Body of pancreas (tissue), 4 donors: Measurements from ENCODE around the gene PADI6. TPM values are rescaled to one million over a fixed set of nuclear protein-coding genes. Genes with fewer than 3 reads are reported as not detected.

ENCODE experiments used
- ATAC-seq: fragments of 150-250 bp; one replicate; pipeline ENCODE4 v1.9.1; 2016
- DNase-seq, 4 donors: peaks; one replicate each; pipeline ENCODE4 v3.0.0-alpha.2; 2019
- H3K27ac ChIP-seq, 4 donors: fragments of 200-600 bp; sonication (generic); 1 replicate in 3 of 4; 2 replicates in 1 of 4; pipeline versions ENCODE4 v1.5.1 to v1.6.1; 2016 to 2019; ENCODE audit warnings: mild to moderate bottlenecking in 1 of 4, mixed read lengths in 1 of 4, moderate library complexity in 1 of 4
- H3K27me3 ChIP-seq, 2 donors: fragments of 200-600 bp; sonication (generic); one replicate each; pipeline ENCODE4 v1.6.0; 2016; ENCODE audit warnings: mild to moderate bottlenecking in 1 of 2
- H3K36me3 ChIP-seq, 2 donors: fragments of 200-600 bp; sonication (generic); replicated peaks in 1 of 2; 2 replicates each; pipeline ENCODE4 v1.5.1; 2016; ENCODE audit warnings: low read depth in 2 of 2; ENCODE audit not compliant: insufficient read depth in 1 of 2
- H3K4me1 ChIP-seq: fragments of 200-600 bp; sonication (generic); one replicate; pipeline ENCODE4 v1.6.0; 2016
- H3K4me3 ChIP-seq, 2 donors: fragments of 200-600 bp; sonication (generic); 1 replicate in 1 of 2; 2 replicates in 1 of 2; pipeline ENCODE4 v1.5.1; 2016 to 2019
- H3K9me3 ChIP-seq, 3 donors: fragments of 200-600 bp; sonication (generic); 1 replicate in 2 of 3; 2 replicates in 1 of 3; pipeline ENCODE4 v1.5.1; 2016
- POLR2A ChIP-seq, 3 donors: fragments of 450-650 bp; IDR thresholded peaks; one replicate each; pipeline ENCODE4 v1.6.1; 2016; ENCODE audit warnings: antibody characterized with exemption in 3 of 3, mild to moderate bottlenecking in 2 of 3
- WGBS, 2 donors: methylation state at CpG; one replicate each; pipeline ENCODE4 v1.1.5; 2017; 5-methylcytosine and 5-hydroxymethylcytosine counted together
- intact Hi-C: fragments of 100-400 bp; cut with DNase I; formaldehyde crosslinking; loops from one replicate; pipeline ENCODE4 v1.15.1; 2023
- total RNA-seq, 2 donors: library from RNA; depleted of rRNA; stranded (reverse); fragments of >200 nt; gene quantifications; one replicate each; pipeline ENCODE4 v1.1.0, GENCODE V29; 2016
- TF ChIP-seq, protein P1 (sequence below), 7 experiments: fragments of 450-650 bp in 4 of 7; fragments of 200-600 bp in 3 of 7; sonication (generic) in 3 of 7; IDR thresholded peaks; one replicate each; pipeline ENCODE4 v1.5.1; 2016 to 2019; ENCODE audit warnings: antibody characterized with exemption in 7 of 7

PADI6 gene
- total RNA-seq, 2 donors from 2014 or later: not detected

DNA sequence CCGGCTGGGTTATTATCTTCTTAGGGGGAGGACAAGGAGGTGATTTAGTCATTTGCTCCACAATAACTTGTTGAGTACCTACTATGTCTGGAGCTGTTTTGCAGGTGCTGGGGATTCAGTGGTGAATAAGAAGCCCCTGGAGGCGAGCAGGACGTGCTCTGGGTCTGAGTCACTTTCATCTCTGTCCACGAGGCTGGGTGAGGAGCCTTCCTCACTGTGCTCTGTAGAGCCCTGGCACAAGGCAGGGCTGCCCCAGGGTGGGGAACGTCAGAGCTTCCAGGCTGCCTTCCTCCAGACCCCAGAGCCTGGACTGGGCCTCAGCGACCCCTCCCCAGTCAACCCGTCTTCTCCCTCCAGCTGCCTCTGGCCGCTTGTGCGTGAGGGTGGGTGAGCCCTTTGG is 2.5 kb upstream of the PADI6 start:
- Histone ChIP-seq H3K9me3 (no peaks in the 10 kb centered on the region), H3K27me3 (no peaks in the 10 kb centered on the region), H3K36me3 (no peaks in the 10 kb centered on the region), H3K27ac (no peak overlapping the region), H3K4me3 (no peak overlapping the region), H3K4me1 (no peaks in the 10 kb centered on the region)
- TF ChIP-seq POLR2A (IDR thresholded peaks at IDR 0.05): no peak
- TF ChIP-seq, protein P1, sequence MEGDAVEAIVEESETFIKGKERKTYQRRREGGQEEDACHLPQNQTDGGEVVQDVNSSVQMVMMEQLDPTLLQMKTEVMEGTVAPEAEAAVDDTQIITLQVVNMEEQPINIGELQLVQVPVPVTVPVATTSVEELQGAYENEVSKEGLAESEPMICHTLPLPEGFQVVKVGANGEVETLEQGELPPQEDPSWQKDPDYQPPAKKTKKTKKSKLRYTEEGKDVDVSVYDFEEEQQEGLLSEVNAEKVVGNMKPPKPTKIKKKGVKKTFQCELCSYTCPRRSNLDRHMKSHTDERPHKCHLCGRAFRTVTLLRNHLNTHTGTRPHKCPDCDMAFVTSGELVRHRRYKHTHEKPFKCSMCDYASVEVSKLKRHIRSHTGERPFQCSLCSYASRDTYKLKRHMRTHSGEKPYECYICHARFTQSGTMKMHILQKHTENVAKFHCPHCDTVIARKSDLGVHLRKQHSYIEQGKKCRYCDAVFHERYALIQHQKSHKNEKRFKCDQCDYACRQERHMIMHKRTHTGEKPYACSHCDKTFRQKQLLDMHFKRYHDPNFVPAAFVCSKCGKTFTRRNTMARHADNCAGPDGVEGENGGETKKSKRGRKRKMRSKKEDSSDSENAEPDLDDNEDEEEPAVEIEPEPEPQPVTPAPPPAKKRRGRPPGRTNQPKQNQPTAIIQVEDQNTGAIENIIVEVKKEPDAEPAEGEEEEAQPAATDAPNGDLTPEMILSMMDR (IDR thresholded peaks at IDR 0.05): no peak
- DNase-seq (no peak), ATAC-seq (no peak)
- WGBS, 2 donors: 64 to 100% methylated on average over 1 to 9 of the region's 9 CpGs
- intact Hi-C loops: no loop called here

DNA sequence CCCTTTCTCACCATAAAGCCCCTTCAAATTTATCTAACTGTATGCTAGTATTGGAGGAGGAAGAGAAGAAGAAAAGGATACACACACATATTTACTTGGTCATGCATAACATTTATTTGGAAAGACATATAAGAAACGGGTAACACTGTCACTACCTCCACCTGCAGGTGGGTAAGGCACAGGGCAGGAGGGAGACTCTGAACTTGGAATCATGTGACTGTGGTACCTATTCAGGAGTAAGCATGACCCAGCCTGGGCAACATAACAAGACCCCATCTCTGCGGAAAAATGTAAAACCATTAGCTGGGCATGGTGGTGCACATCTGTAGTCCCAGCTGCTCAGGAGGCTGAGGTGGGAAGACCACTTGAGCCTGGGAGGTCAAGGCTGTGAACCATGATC is 1.4 kb upstream of the PADI6 start:
- Histone ChIP-seq H3K4me1 (no peaks in the 10 kb centered on the region), H3K27ac (no peak overlapping the region), H3K9me3 (no peaks in the 10 kb centered on the region), H3K27me3 (no peaks in the 10 kb centered on the region), H3K36me3 (no peaks in the 10 kb centered on the region), H3K4me3 (no peak overlapping the region)
- WGBS, 2 donors: 39 to 52% methylated on average over 2 of the region's 2 CpGs
- intact Hi-C loops: no loop called here
- DNase-seq: no peak
- no peak for TF ChIP-seq POLR2A (IDR thresholded peaks at IDR 0.05)
- TF ChIP-seq, protein P1 (IDR thresholded peaks at IDR 0.05): no peak
- ATAC-seq: no peak

DNA sequence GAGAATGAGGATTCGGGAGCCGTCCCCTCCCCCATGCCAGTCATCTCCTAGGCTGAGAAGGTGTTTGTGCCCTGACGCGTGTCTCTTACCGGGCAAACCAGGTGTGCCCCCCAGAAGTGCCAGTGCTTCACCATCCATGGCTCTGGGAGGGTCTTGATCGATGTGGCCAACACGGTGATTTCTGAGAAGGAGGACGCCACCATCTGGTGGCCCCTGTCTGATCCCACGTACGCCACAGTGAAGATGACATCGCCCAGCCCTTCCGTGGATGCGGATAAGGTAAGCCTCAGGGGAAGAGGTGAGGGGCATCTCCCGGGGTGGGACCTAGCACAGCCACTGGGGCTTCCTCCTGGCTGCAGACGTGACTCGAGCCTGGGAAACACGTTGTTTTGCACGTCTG is 959 bp downstream of the PADI6 start:
- intact Hi-C loops: no loop called here
- Histone ChIP-seq H3K36me3 (no peaks in the 10 kb centered on the region), H3K4me3 (no peak overlapping the region), H3K27ac (no peak overlapping the region), H3K9me3 (no peaks in the 10 kb centered on the region), H3K4me1 (no peaks in the 10 kb centered on the region), H3K27me3 (no peaks in the 10 kb centered on the region)
- DNase-seq (no peak), ATAC-seq (no peak)
- TF ChIP-seq, protein P1 (IDR thresholded peaks at IDR 0.05): no peak
- no peak for TF ChIP-seq POLR2A (IDR thresholded peaks at IDR 0.05)
- WGBS, 2 donors: 58 to 73% methylated on average over 8 to 17 of the region's 18 CpGs

- H3K27ac ChIP-seq: no peak overlapping the region
- H3K4me1 ChIP-seq: no peaks in the 10 kb centered on the region
- H3K4me3 ChIP-seq: no peak overlapping the region
- ATAC-seq (no peak), DNase-seq (no peak)
- no peaks in the 10 kb centered on the region for H3K27me3 ChIP-seq
- intact Hi-C loops: no loop called here
- no peak for TF ChIP-seq POLR2A (IDR thresholded peaks at IDR 0.05)
- TF ChIP-seq, protein P1 (IDR thresholded peaks at IDR 0.05): no peak
- 90 to 95% methylated on average over 10 of the region's 10 CpGs for WGBS, 2 donors
- no peaks in the 10 kb centered on the region for H3K36me3 ChIP-seq
- no peaks in the 10 kb centered on the region for H3K9me3 ChIP-seq
These were observed 3.7 kb downstream of the PADI6 start for GRCh38 chr1:17375651-17376050.

DNA sequence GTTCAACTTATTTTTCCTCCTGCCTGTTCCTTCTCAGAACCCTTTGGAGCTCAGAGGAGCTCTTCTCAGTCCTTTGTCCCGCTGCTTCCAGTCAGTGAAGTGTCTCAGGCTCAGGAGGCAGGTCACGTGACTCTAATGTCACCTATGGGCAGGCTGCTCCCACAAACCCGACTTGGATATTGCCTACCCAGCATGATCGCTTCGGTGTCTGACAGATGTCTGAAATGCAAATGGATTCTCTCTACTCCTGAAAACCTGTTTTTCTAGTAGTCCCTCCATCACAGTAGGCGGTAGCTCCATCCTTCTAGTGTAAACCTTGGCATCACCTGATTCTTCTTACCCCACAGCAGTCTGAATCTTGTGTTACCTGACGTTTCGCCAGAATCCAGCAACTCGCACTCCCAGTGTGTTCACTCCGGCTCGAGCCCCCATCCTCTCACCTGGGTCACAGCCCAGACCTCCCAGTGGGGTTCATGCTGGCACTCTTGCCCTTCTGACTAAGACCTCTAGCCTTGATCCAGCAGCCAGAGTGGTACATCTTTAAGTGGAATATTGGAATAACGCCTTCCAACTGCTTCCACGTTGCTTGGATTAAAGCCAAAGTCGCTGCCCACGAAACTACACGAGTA is 5.4 kb downstream of the PADI6 start:
- Histone ChIP-seq H3K27me3 (no peaks in the 10 kb centered on the region), H3K27ac (no peak overlapping the region), H3K36me3 (no peaks in the 10 kb centered on the region), H3K4me3 (no peak overlapping the region), H3K4me1 (no peaks in the 10 kb centered on the region), H3K9me3 (no peaks in the 10 kb centered on the region)
- WGBS, 2 donors: 9 to 15% methylated on average over 16 of the region's 16 CpGs
- intact Hi-C loops: no loop called here
- no peak for TF ChIP-seq POLR2A (IDR thresholded peaks at IDR 0.05)
- TF ChIP-seq, protein P1 (IDR thresholded peaks at IDR 0.05): no peak
- DNase-seq: no peak
- ATAC-seq: no peak
